B cell (primary cell): Measurements from ENCODE around the gene SMC1B. TPM values are rescaled to one million over a fixed set of nuclear protein-coding genes. Genes with fewer than 3 reads are reported as not detected.

ENCODE experiments used
- ATAC-seq: fragments of 200-7000 bp; cut with Tn5 transposase; one replicate; pipeline ENCODE4 v1.10.0; 2021; ENCODE audit warnings: low read depth, mild to moderate bottlenecking, moderate number of reproducible peaks, moderate library complexity
- CTCF ChIA-PET: fragments of 350-600 bp; sonication (Branson Sonifier 250); formaldehyde crosslinking; loops from one replicate; lab custom pipeline; 2021; ENCODE audit warnings: antibody characterized with exemption, inconsistent platforms; lab: Charles Lee
- POLR2A ChIA-PET: fragments of 350-600 bp; sonication (Branson Sonifier 250); formaldehyde crosslinking; loops from one replicate; lab custom pipeline; 2021; ENCODE audit warnings: antibody characterized with exemption; lab: Charles Lee
- DNase-seq: peaks from one replicate; pipeline ENCODE4 v3.0.0; 2013
- H2AFZ ChIP-seq: 2 replicates; pipeline ENCODE4 v1.6.1; 2012; ENCODE audit warnings: mild to moderate bottlenecking, low read depth, low read length; ENCODE audit not compliant: insufficient read depth, poor library complexity, severe bottlenecking
- H3K27ac ChIP-seq, 2 donors: 1 replicate in 1 of 2; 2 replicates in 1 of 2; pipeline ENCODE4 v1.5.1; 2012 to 2013; ENCODE audit warnings: low read length in 2 of 2, mild to moderate bottlenecking in 2 of 2, moderate library complexity in 1 of 2
- H3K27me3 ChIP-seq, 4 experiments: fragments of 200-600 bp in 1 of 4; sonication (generic) in 1 of 4; replicated peaks in 1 of 4; 1 replicate in 2 of 4; 2 replicates in 2 of 4; pipeline versions ENCODE4 v1.6.1 to v1.7.0; 2013 to 2016; ENCODE audit warnings: low read length in 3 of 4, mild to moderate bottlenecking in 2 of 4, mixed read lengths in 1 of 4, moderate library complexity in 1 of 4; ENCODE audit not compliant: insufficient read depth in 4 of 4, control insufficient read depth in 3 of 4; ENCODE audit errors: control extremely low read depth in 1 of 4
- H3K36me3 ChIP-seq, 2 experiments: replicated peaks in 1 of 2; 1 replicate in 1 of 2; 2 replicates in 1 of 2; pipeline versions ENCODE4 v1.6.1 to v1.7.1; 2013; ENCODE audit warnings: low read length in 1 of 2; ENCODE audit not compliant: insufficient read depth in 2 of 2, control insufficient read depth in 1 of 2; ENCODE audit errors: control extremely low read depth in 1 of 2, extremely low read depth in 1 of 2
- H3K4me1 ChIP-seq, 2 donors: fragments of 200-600 bp in 1 of 2; sonication (generic) in 1 of 2; 1 replicate in 1 of 2; 2 replicates in 1 of 2; pipeline versions ENCODE4 v1.5.1 to v1.6.1; 2013 to 2017; ENCODE audit warnings: low read length in 2 of 2; ENCODE audit not compliant: control insufficient read depth in 2 of 2, insufficient read depth in 2 of 2
- H3K4me2 ChIP-seq: replicated peaks from 2 replicates; pipeline ENCODE3; 2012; ENCODE audit warnings: mild to moderate bottlenecking, low read depth, low read length; ENCODE audit not compliant: poor library complexity, severe bottlenecking
- H3K4me3 ChIP-seq, 5 experiments: fragments of 200-600 bp in 1 of 5; sonication (generic) in 1 of 5; 1 replicate in 3 of 5; 2 replicates in 2 of 5; pipeline versions ENCODE4 v1.5.1 to v1.7.0; 2011 to 2016; ENCODE audit warnings: low read length in 4 of 5, mild to moderate bottlenecking in 4 of 5, low read depth in 2 of 5, control low read depth in 1 of 5, moderate library complexity in 1 of 5; ENCODE audit not compliant: insufficient read depth in 1 of 5; ENCODE audit errors: control extremely low read depth in 1 of 5, extremely low read depth in 1 of 5
- H3K79me2 ChIP-seq: fragments of 200-600 bp; sonication (generic); one replicate; pipeline ENCODE4 v1.6.0; 2016; ENCODE audit warnings: low read length; ENCODE audit not compliant: control insufficient read depth, insufficient read depth
- H3K9ac ChIP-seq: fragments of 200-600 bp; sonication (generic); 2 replicates; pipeline ENCODE4 v1.6.1; 2017; ENCODE audit warnings: mild to moderate bottlenecking, low read length, moderate library complexity
- H3K9me3 ChIP-seq, 3 donors: one replicate each; pipeline versions ENCODE4 v1.6.1 to v1.7.1; 2013; ENCODE audit warnings: low read length in 2 of 3; ENCODE audit not compliant: control insufficient read depth in 2 of 3, insufficient read depth in 1 of 3; ENCODE audit errors: control extremely low read depth in 1 of 3
- H4K20me1 ChIP-seq: 2 replicates; pipeline ENCODE4 v1.6.0; 2012; ENCODE audit warnings: mild to moderate bottlenecking, low read length; ENCODE audit not compliant: insufficient read depth, control insufficient read depth, poor library complexity, severe bottlenecking
- H3K27ac Mint-ChIP-seq: one replicate; pipeline ENCODE4 v1.8.0; 2021; ENCODE audit warnings: mixed read lengths
- H3K27me3 Mint-ChIP-seq: one replicate; pipeline ENCODE4 v1.8.0; 2021; ENCODE audit warnings: mixed read lengths
- H3K4me1 Mint-ChIP-seq: one replicate; pipeline ENCODE4 v1.8.0; 2021; ENCODE audit warnings: mixed read lengths
- H3K4me3 Mint-ChIP-seq: one replicate; pipeline ENCODE4 v1.8.0; 2021; ENCODE audit warnings: mixed read lengths
- H3K9me3 Mint-ChIP-seq: one replicate; pipeline ENCODE4 v1.8.0; 2022; ENCODE audit warnings: mixed read lengths; ENCODE audit not compliant: insufficient read depth
- CTCF ChIP-seq: fragments of 200-600 bp; IDR thresholded peaks from one replicate; pipeline ENCODE4 v1.8.0; 2022; ENCODE audit warnings: antibody characterized with exemption, mild to moderate bottlenecking
- EZH2 ChIP-seq: IDR thresholded peaks from 2 replicates; pipeline ENCODE4 v1.6.1; 2012; ENCODE audit warnings: borderline replicate concordance, low read depth, mild to moderate bottlenecking, moderate library complexity, low read length; ENCODE audit not compliant: insufficient read depth, poor library complexity, severe bottlenecking
- WGBS: methylation state at CpG from one replicate; pipeline ENCODE4 v1.1.5; 2013; ENCODE audit warnings: missing lambda C conversion rate; ENCODE audit not compliant: insufficient coverage; 5-methylcytosine and 5-hydroxymethylcytosine counted together
- intact Hi-C: fragments of 100-400 bp; cut with micrococcal nuclease; formaldehyde crosslinking; loops from one replicate; pipeline ENCODE4 v1.10.0; 2022
- polyA plus RNA-seq: library from polyadenylated mRNA; depleted of rRNA; stranded (reverse); fragments of >200 nt; gene quantifications from 2 replicates; pipeline ENCODE4 v1.2.3, GENCODE V29; 2012
- total RNA-seq, 2 donors: library from RNA; stranded (reverse); fragments of 120-200 nt in 1 of 2; gene quantifications; 1 replicate in 1 of 2; 2 replicates in 1 of 2; pipeline versions ENCODE4 v1.2.3 to v1.2.4, GENCODE V29; 2013 to 2022

Gene SMC1B
- total and polyA plus RNA-seq, 2 donors (not counting 1 experiment from before 2014, with no cell fraction given): 0.07 TPM; not detected in 1

- Histone ChIP-seq H2AFZ (no peak overlapping the region), H3K9ac (no peak overlapping the region), H3K4me1 (no peaks in the 10 kb centered on the region), H3K27ac (no peak overlapping the region), H3K27me3 (no peaks in the 10 kb centered on the region), H3K9me3 (peaks cover 0 to 5% (median 0%) of the 10 kb centered on the region in 3 donors), H3K4me2 (no peak overlapping the region), H3K4me3 (no peak overlapping the region), H3K36me3 (no peaks in the 10 kb centered on the region), H4K20me1 (no peaks in the 10 kb centered on the region), H3K79me2 (no peaks in the 10 kb centered on the region)
- DNase-seq (no peak), ATAC-seq (no peak)
- WGBS: 90% methylated on average over 8 of the region's 8 CpGs
- ChIA-PET POLR2A (no interaction called here), CTCF (no interaction called here)
- TF ChIP-seq CTCF: no peak
- TF ChIP-seq EZH2: no peak
- intact Hi-C loops: no loop called here
- no peaks in the 10 kb centered on the region for H3K4me1 Mint-ChIP-seq
- no peak overlapping the region for H3K4me3 Mint-ChIP-seq
- H3K27me3 Mint-ChIP-seq: peaks cover 7% of the 10 kb centered on the region
- H3K9me3 Mint-ChIP-seq: no peaks in the 10 kb centered on the region
- no peak overlapping the region for H3K27ac Mint-ChIP-seq
Observed at GRCh38 chr22:45459235-45459634, 45.8 kb upstream of the SMC1B start.

- H3K4me3 ChIP-seq: no peak overlapping the region
- H2AFZ ChIP-seq: no peak overlapping the region
- ATAC-seq (no peak), DNase-seq (no peak)
- ChIA-PET CTCF (no interaction called here), POLR2A (no interaction called here)
- Mint-ChIP-seq H3K4me1 (no peaks in the 10 kb centered on the region), H3K4me3 (no peak overlapping the region), H3K27ac (no peak overlapping the region), H3K27me3 (peaks cover 7% of the 10 kb centered on the region), H3K9me3 (no peaks in the 10 kb centered on the region)
- H3K4me2 ChIP-seq: no peak overlapping the region
- intact Hi-C loops: no loop called here
- no peaks in the 10 kb centered on the region for H3K27me3 ChIP-seq
- H3K36me3 ChIP-seq: no peaks in the 10 kb centered on the region
- H3K79me2 ChIP-seq: no peaks in the 10 kb centered on the region
- H4K20me1 ChIP-seq: no peaks in the 10 kb centered on the region
- H3K4me1 ChIP-seq: no peaks in the 10 kb centered on the region
- WGBS: 98% methylated on average over 12 of the region's 13 CpGs
- no peak overlapping the region for H3K9ac ChIP-seq
- no peak overlapping the region for H3K27ac ChIP-seq
- H3K9me3 ChIP-seq: peaks cover 0 to 2% (median 0%) of the 10 kb centered on the region in 3 donors
- TF ChIP-seq EZH2 (no peak), CTCF (no peak)
Observed at GRCh38 chr22:45458532-45458931, 45.1 kb upstream of the SMC1B start.
